Thymus (tissue), 11 donors: Measurements from ENCODE around the gene CPNE2. TPM values are rescaled to one million over a fixed set of nuclear protein-coding genes. Genes with fewer than 3 reads are reported as not detected.
"Not testable (repeated sequence)": the region's sequence is repeated elsewhere in the genome, so short reads cannot be mapped to it uniquely, and the experiment has no call there.

Experiments used
- DNase-seq, 9 donors: peaks; one replicate each; pipeline ENCODE4 v3.0.0-alpha.2; 2013; ENCODE audit warnings: low spot score in 9 of 9, low read depth in 6 of 9, missing footprints in 1 of 9
- H3K27ac ChIP-seq, 2 donors: one replicate each; pipeline ENCODE4 v1.5.1; 2013; ENCODE audit warnings: control low read depth in 1 of 2, low read depth in 1 of 2, low read length in 1 of 2, mild to moderate bottlenecking in 1 of 2, moderate library complexity in 1 of 2
- H3K27me3 ChIP-seq, 2 donors: one replicate each; pipeline ENCODE4 v1.5.1; 2013; ENCODE audit warnings: low read length in 1 of 2; ENCODE audit not compliant: control insufficient read depth in 2 of 2, insufficient read depth in 1 of 2
- H3K36me3 ChIP-seq, 2 donors: one replicate each; pipeline ENCODE4 v1.5.1; 2013; ENCODE audit warnings: low read length in 1 of 2, mild to moderate bottlenecking in 1 of 2, moderate library complexity in 1 of 2; ENCODE audit not compliant: control insufficient read depth in 2 of 2, insufficient read depth in 2 of 2
- H3K4me1 ChIP-seq, 2 donors: one replicate each; pipeline ENCODE4 v1.5.1; 2013; ENCODE audit warnings: low read length in 2 of 2; ENCODE audit not compliant: control insufficient read depth in 2 of 2, insufficient read depth in 2 of 2
- H3K4me3 ChIP-seq, 2 donors: one replicate each; pipeline ENCODE4 v1.5.1; 2013; ENCODE audit warnings: low read length in 2 of 2, control low read depth in 1 of 2, mild to moderate bottlenecking in 1 of 2
- H3K9me3 ChIP-seq, 2 donors: one replicate each; pipeline ENCODE4 v1.5.1; 2013; ENCODE audit warnings: low read length in 1 of 2, mild to moderate bottlenecking in 1 of 2; ENCODE audit not compliant: control insufficient read depth in 2 of 2, insufficient read depth in 1 of 2
- WGBS: extraction: QIAGEN DNeasy Blood & Tissue Kit; methylation state at CpG from one replicate; pipeline ENCODE4 v1.1.7; 2013; 5-methylcytosine and 5-hydroxymethylcytosine counted together
- polyA plus RNA-seq: library from polyadenylated mRNA; stranded (reverse); fragments of 200-250 nt; gene quantifications from one replicate; pipeline ENCODE4 v1.2.3, GENCODE V29; 2013
- total RNA-seq: library from RNA; stranded (reverse); fragments of 120-200 nt; gene quantifications from one replicate; pipeline ENCODE4 v1.2.4, GENCODE V29; 2013
- donor health status: healthy.

Gene CPNE2
- total and polyA plus RNA-seq, 2 donors = 6.5 to 27.5 TPM

DNA sequence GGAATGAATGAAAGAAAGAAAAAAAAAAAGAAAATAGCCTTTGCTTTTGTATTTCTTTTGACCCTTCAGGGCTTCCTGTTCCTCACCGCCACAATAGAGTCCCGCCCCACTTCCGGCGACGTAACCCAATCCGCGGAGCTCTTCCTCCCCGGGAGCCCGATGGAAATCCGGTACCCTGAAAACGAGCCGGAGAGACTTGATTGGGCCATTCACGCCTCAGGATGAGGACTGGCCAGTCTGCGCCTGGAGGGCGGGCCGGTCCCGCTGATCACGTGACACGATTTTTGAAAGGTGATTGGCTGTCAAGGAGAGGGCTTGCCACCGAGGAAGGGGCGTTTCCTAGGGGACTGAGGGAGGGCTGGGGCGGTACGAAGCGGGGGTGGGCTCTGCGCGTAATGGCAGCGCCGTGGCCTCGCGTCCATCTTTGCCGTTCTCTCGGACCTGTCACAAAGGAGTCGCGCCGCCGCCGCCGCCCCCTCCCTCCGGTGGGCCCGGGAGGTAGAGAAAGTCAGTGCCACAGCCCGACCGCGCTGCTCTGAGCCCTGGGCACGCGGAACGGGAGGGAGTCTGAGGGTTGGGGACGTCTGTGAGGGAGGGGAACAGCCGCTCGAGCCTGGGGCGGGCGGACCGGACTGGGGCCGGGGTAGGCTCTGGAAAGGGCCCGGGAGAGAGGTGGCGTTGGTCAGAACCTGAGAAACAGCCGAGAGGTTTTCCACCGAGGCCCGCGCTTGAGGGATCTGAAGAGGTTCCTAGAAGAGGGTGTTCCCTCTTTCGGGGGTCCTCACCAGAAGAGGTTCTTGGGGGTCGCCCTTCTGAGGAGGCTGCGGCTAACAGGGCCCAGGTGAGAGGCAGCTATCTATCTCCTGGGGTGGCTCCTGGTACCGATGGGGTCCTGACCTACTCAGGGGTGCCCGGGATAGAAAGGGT, 93.8 kb downstream of the CPNE2 start, which contains the start of the genes PSME3IP1 and RSPRY1:
Gene PSME3IP1 (minus strand): TSS at position 95 of the 927 bp plus-strand sequence. CDS start 12,185 bp downstream, outside the sequence.
Gene RSPRY1 (plus strand): TSS at position 385 of the 927 bp plus-strand sequence. CDS start 18,330 bp downstream, outside the sequence.
- Histone ChIP-seq H3K36me3 (no peaks in the 10 kb centered on the region), H3K4me3 (peak within 1 kb of the TSS; percentile 96), H3K4me1 (peaks cover 10 to 15% of the 10 kb centered on the region in 2 donors), H3K9me3 (no peaks in the 10 kb centered on the region), H3K27me3 (no peaks in the 10 kb centered on the region), H3K27ac (peak within 1 kb of the TSS; percentile 88 to 97)
- WGBS = under 1% methylated on average over 64 of the region's 64 CpGs
- DNase-seq = peak; percentile 99 to 100 (median 99)

- H3K9me3 ChIP-seq = no peaks in the 10 kb centered on the region
- H3K36me3 ChIP-seq = no peaks in the 10 kb centered on the region
- peak in 6 of 9 donors; percentile 12 to 54 (median 30) for DNase-seq
- H3K27me3 ChIP-seq = no peaks in the 10 kb centered on the region
- peak overlapping the region; percentile 96 for H3K4me3 ChIP-seq
- peak overlapping the region; percentile 88 to 97 for H3K27ac ChIP-seq
- peaks cover 10 to 15% of the 10 kb centered on the region in 2 donors for H3K4me1 ChIP-seq
- 2% methylated on average over 28 of the region's 28 CpGs for WGBS
Observed at GRCh38 chr16:57186872-57187854, 94.8 kb downstream of the CPNE2 start.

DNA sequence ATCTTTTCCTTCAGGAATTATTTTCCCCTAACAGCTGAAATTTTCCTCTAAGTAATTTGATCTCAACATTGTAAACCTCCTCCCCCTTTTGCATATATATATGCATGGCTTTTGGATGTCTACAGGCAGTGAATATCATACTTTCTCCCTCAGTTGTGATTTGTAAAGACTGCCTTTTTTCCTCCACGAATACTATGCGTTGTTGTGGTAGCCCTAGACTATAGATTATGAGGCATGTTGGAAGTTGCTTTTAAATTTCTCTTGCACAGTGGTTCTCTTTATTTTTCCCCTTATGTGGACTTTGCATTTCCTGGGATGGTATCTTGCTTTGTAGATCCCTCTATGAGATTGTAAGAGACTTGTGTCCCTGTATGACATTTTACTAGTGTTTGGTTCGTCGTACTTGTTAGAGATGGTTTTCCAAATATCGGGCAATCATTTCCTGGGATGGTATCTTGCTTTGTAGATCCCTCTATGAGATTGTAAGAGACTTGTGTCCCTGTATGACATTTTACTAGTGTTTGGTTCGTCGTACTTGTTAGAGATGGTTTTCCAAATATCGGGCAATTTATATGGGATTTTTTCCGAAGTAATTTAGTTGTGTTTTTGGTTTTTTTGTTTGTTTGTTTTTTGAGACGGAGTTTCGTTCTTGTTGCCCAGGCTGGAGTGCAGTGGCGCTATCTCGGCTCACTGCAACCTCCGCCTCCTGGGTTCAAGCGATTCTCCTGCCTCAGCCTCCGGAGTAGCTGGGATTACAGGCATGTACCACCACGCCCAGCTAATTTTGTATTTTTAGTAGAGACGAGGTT, 95.7 kb downstream of the CPNE2 start:
- H3K27ac ChIP-seq = peak overlapping the region in 1 of 2 donors; percentile 88
- peaks cover 10 to 15% of the 10 kb centered on the region in 2 donors for H3K4me1 ChIP-seq
- H3K36me3 ChIP-seq, H3K9me3 ChIP-seq, H3K27me3 ChIP-seq, DNase-seq: not testable (repeated sequence)
- peak overlapping the region; percentile 96 for H3K4me3 ChIP-seq
- WGBS = 96% methylated on average over 18 of the region's 18 CpGs

- 97% methylated on average over 9 of the region's 9 CpGs for WGBS
- no peak overlapping the region for H3K27ac ChIP-seq
- no peaks in the 10 kb centered on the region for H3K9me3 ChIP-seq
- no peak overlapping the region for H3K4me3 ChIP-seq
- H3K27me3 ChIP-seq = no peaks in the 10 kb centered on the region
- peaks cover 10 to 15% of the 10 kb centered on the region in 2 donors for H3K4me1 ChIP-seq
- no peak for DNase-seq
- H3K36me3 ChIP-seq = no peaks in the 10 kb centered on the region
Observed at GRCh38 chr16:57188711-57189002, 96.3 kb downstream of the CPNE2 start.

DNA sequence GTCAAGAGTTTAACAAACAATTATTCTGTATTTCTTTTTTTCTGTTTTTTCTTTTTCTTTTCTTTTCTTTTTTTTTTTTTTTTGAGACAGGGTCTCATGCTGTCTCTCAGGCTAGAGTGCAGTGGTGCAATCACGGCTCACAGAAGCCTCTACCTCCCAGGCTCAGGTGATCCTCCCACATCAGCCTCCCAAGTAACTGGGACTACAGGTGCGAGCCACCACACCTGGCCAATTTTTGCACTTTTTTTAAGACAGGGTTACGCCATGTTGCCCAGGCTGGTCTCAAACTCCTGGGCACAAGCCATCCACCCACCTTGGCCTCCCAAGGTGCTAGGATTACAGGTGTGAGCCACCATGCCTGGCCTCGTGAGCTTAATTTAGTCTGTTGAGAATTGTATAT, 97.1 kb downstream of the CPNE2 start:
- WGBS = 98% methylated on average over 4 of the region's 4 CpGs
- not testable (repeated sequence) for DNase-seq, H3K4me3 ChIP-seq, H3K27ac ChIP-seq, H3K36me3 ChIP-seq, H3K9me3 ChIP-seq, H3K27me3 ChIP-seq
- peaks cover 10 to 14% of the 10 kb centered on the region in 2 donors for H3K4me1 ChIP-seq

- no peak overlapping the region for H3K4me3 ChIP-seq
- no peaks in the 10 kb centered on the region for H3K9me3 ChIP-seq
- over 99% methylated on average over 2 of the region's 2 CpGs for WGBS
- peaks cover 4 to 8% of the 10 kb centered on the region in 2 donors for H3K4me1 ChIP-seq
- no peak for DNase-seq
- no peaks in the 10 kb centered on the region for H3K36me3 ChIP-seq
- H3K27ac ChIP-seq = no peak overlapping the region
- H3K27me3 ChIP-seq = no peaks in the 10 kb centered on the region
Observed at GRCh38 chr16:57190136-57190535, 97.8 kb downstream of the CPNE2 start.

DNA sequence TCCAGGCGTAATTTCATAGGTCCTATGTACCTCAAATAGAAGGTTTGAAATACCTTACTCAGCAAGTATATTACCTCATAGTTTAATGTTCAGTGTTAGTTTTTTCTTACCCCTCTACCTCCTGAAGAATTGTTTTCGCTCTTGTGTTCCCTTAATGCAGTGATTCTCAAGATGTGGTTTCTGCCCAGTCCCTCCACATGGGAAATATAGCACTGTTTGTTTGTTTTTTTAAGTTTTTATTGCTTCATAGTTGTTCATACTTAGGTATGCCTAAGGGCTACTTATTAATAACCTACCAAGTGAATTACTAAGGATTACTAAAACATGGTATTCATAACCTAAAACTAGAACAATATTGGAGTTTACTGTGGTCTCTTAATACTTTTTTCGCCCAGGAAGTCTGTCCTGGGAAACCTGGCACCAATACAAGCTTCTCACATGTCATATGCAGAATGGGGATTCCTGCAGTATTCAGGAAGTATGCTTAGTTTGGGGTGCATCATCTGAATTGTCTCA, 98.7 kb downstream of the CPNE2 start:
- Histone ChIP-seq H3K4me3 (no peak overlapping the region), H3K27ac (no peak overlapping the region), H3K36me3 (no peaks in the 10 kb centered on the region), H3K27me3 (no peaks in the 10 kb centered on the region), H3K4me1 (peaks cover 3 to 6% of the 10 kb centered on the region in 2 donors), H3K9me3 (no peaks in the 10 kb centered on the region)
- WGBS = 96% methylated on average over 3 of the region's 3 CpGs
- DNase-seq = no peak

- Histone ChIP-seq H3K27ac (no peak overlapping the region), H3K4me3 (no peak overlapping the region), H3K27me3 (no peaks in the 10 kb centered on the region), H3K36me3 (no peaks in the 10 kb centered on the region), H3K9me3 (no peaks in the 10 kb centered on the region), H3K4me1 (peaks cover 3 to 6% of the 10 kb centered on the region in 2 donors)
- 97% methylated on average over 3 of the region's 3 CpGs for WGBS
- no peak for DNase-seq
Observed at GRCh38 chr16:57192146-57192545, 99.8 kb downstream of the CPNE2 start.
